ENCODE results near the gene HELB.

Gene HELB

DNA sequence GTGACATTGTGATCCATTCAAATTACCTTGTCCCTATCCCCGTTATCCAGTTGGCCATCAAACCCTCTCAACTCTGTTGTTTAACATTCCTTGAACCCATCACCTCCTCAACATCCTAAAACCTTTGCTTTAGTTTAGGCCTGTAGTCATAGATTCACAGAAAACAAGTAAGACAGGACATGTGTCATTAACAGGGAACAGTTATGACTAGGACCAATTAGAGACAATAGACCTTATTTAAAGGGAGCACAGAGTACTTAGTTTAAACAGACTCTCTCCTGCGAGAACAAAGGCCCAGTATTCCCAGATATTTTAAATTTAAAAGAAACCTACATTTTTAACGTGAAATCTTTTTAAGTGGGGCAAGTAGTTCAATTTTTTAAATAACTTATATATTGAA is 20.0 kb upstream of the HELB start:
- H3K4me3 ChIP-seq (ENCODE audit: low read length), result no peak overlapping the region
- no peak for TF ChIP-seq CTCF (conservative IDR thresholded peaks at IDR 0.05; ENCODE audit: low read length)
- DNase-seq (ENCODE audit: low read depth), result no peak

DNA sequence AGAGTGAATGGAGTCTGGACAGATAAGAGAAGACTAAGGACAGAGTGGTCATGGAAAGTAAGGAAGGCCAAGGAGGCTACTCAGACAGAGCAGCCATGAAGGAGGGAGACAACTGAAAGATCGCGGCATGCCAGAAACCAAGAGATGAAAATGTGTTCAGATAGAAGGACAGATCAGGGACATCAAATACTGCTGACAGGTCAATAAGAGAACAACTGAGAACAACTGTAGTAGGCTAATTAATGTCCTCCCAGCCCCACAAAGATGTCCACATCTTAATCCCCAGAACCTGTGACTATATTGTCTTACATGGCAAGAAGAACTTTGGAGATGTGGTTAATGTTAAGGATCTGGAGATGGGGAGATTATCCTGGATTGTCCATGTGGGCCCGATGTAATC is 15.0 kb upstream of the HELB start:
- TF ChIP-seq CTCF (conservative IDR thresholded peaks at IDR 0.05; ENCODE audit: low read length), result no peak
- H3K4me3 ChIP-seq (ENCODE audit: low read length), result no peak overlapping the region
- DNase-seq (ENCODE audit: low read depth), result no peak

- no peak overlapping the region for H3K4me3 ChIP-seq (ENCODE audit: low read length)
- no peak for TF ChIP-seq CTCF (conservative IDR thresholded peaks at IDR 0.05; ENCODE audit: low read length)
- no peak for DNase-seq (ENCODE audit: low read depth)
These were observed 14.2 kb upstream of the HELB start for GRCh38 chr12:66288121-66288520.

DNA sequence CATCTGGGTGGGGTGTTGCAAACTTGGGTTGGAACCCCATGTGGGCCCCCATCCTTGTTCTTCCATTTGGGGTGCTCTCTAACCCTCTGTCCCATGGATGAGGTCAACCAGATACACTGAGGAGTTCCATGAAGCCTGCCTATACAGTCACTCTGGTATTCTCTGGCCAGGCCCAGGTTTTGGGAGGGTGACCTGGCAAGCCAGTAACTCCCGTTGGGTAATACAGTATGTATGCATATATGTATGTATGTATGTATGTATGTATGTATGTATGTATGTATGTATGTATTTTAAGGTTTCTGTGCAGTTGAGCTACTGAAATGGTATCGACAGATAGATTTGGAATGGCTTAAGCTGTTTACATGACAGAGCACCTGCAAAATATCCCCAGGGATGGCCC is 12.8 kb upstream of the HELB start:
- H3K4me3 ChIP-seq (ENCODE audit: low read length), result no peak overlapping the region
- DNase-seq (ENCODE audit: low read depth), result no peak
- no peak for TF ChIP-seq CTCF (conservative IDR thresholded peaks at IDR 0.05; ENCODE audit: low read length)

DNA sequence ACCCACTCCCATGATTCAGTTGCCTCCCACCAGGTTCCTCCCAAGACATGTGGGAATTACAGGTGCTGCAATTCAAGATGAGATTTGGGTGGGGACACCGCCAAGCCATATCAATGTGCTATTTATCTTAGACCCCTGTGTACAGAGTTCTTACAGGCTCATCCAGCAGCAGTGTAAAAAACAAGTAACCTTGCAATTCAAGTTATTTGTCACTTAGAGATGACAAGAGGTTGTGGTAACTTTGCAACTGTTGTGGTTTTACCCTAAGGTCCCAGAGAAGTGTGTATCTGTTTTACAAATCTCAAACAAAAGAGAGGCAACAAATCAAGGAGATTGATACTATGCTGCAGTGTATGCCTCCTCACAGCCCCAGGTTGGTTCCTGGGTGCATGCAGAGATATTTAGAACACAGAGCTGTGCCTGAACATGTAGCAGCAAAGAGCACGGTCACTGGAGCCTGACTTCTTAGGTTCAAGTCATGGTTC is 11.5 kb upstream of the HELB start:
- H3K4me3 ChIP-seq (ENCODE audit: low read length), result no peak overlapping the region
- DNase-seq (ENCODE audit: low read depth), result no peak
- TF ChIP-seq CTCF (conservative IDR thresholded peaks at IDR 0.05; ENCODE audit: low read length), result no peak

GRCh38 chr12:66296176-66296683 is 6.1 kb upstream of the HELB start:
- H3K4me3 ChIP-seq (ENCODE audit: low read length), result no peak overlapping the region
- TF ChIP-seq CTCF (conservative IDR thresholded peaks at IDR 0.05; ENCODE audit: low read length), result no peak
- no peak for DNase-seq (ENCODE audit: low read depth)

DNA sequence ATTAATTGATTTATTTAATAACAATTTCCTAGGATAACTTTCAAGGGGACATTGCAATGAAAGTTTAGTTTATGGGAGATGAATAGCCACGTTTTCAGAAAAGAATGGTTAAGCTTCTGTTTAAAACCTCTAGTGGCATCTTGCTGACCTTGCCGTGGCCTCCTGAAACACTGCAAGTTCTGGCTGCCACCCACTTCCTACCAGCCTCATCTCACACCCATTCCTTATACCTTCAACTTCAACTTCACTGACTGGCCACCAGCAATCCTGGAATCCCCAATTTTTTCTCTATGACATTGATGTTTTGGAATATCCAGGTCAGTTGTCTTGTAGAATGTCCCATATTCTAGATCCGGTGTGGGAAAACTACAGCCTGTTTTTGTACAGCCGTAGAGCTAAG is 5.2 kb upstream of the HELB start:
- no peak overlapping the region for H3K4me3 ChIP-seq (ENCODE audit: low read length)
- no peak for DNase-seq (ENCODE audit: low read depth)
- TF ChIP-seq CTCF (conservative IDR thresholded peaks at IDR 0.05; ENCODE audit: low read length), result no peak
